A549 (cell line): ENCODE results near the gene MTG1. TPM values are rescaled to one million over a fixed set of nuclear protein-coding genes. Genes with fewer than 3 reads are reported as not detected.

Experiments used
- ATAC-seq, 2 experiments: fragments of 200-7000 bp in 1 of 2; fragments of >200 bp in 1 of 2; cut with Nextera tagmentation in 1 of 2; cut with Tn5 transposase in 1 of 2; 3 replicates each; pipeline versions ENCODE4 v1.8.0 to v1.9.1; 2018 to 2020; ENCODE audit warnings: mild to moderate bottlenecking in 1 of 2, moderate library complexity in 1 of 2
- CTCF ChIA-PET: fragments of 300-600 bp; sonication (Branson Sonifier 250); formaldehyde crosslinking; extraction: SDS; loops from one replicate; lab custom pipeline; 2021; ENCODE audit warnings: antibody characterized with exemption, inconsistent platforms; lab: Yijun Ruan, JAX
- POLR2A ChIA-PET: fragments of 350-600 bp; formaldehyde crosslinking; extraction: SDS; loops from one replicate; lab custom pipeline; 2021; ENCODE audit warnings: antibody characterized with exemption, inconsistent platforms; lab: Yijun Ruan, JAX
- DNase-seq, 2 experiments: peaks; one replicate each; pipeline versions ENCODE4 v3.0.0 to v3.0.0-alpha.2; 2011 to 2016; ENCODE audit warnings: low read depth in 1 of 2, low spot score in 1 of 2
- FAIRE-seq: peaks from 2 replicates; lab custom pipeline; 2011; peaks lifted over from hg19 to GRCh38; lab: Jason Lieb, UNC
- H3K27ac ChIP-seq, 2 experiments: fragments of >200 bp; sonication (Bioruptor Twin); formaldehyde crosslinking; 3 replicates each; pipeline ENCODE4 v1.5.1; 2016 to 2017
- H3K4me1 ChIP-seq: fragments of >200 bp; sonication (Bioruptor Twin); formaldehyde crosslinking; 3 replicates; pipeline ENCODE4 v1.6.1; 2016
- H3K4me2 ChIP-seq: fragments of >200 bp; sonication (Bioruptor Twin); formaldehyde crosslinking; 3 replicates; pipeline ENCODE4 v1.6.1; 2016
- H3K4me3 ChIP-seq: fragments of >200 bp; sonication (Bioruptor Twin); formaldehyde crosslinking; 3 replicates; pipeline ENCODE4 v1.5.1; 2016
- H3K9me3 ChIP-seq: fragments of >200 bp; sonication (Bioruptor Twin); formaldehyde crosslinking; 3 replicates; pipeline ENCODE4 v1.6.1; 2016
- CBX2 ChIP-seq: fragments of 200-600 bp; sonication (generic); IDR thresholded peaks from 2 replicates; pipeline ENCODE4 v1.6.1; 2016; ENCODE audit warnings: low read depth, mild to moderate bottlenecking, borderline replicate concordance
- CEBPB ChIP-seq, 2 experiments: fragments of >200 bp in 1 of 2; sonication (Bioruptor Twin) in 1 of 2; formaldehyde crosslinking in 1 of 2; IDR thresholded peaks; 2 replicates each; pipeline ENCODE4 v1.6.1; 2012 to 2016
- FOSL2 ChIP-seq, 2 experiments: fragments of 450-650 bp in 1 of 2; fragments of >200 bp in 1 of 2; sonication (Bioruptor Twin) in 1 of 2; formaldehyde crosslinking; IDR thresholded peaks; 2 replicates each; pipeline versions ENCODE4 v1.5.0 to v1.6.1; 2016 to 2020; ENCODE audit warnings: mild to moderate bottlenecking in 1 of 2, moderate library complexity in 1 of 2
- FOXS1 ChIP-seq: fragments of 250-450 bp; sonication (Bioruptor Pico); IDR thresholded peaks from 2 replicates; pipeline ENCODE4 v1.5.0; 2020; ENCODE audit warnings: mild to moderate bottlenecking, moderate library complexity
- HDAC2 ChIP-seq: fragments of 200-600 bp; sonication (generic); IDR thresholded peaks from 2 replicates; pipeline ENCODE4 v1.6.1; 2016
- HOXB13 ChIP-seq: fragments of 250-450 bp; sonication (Bioruptor Pico); IDR thresholded peaks from 2 replicates; pipeline ENCODE4 v1.5.0; 2020; ENCODE audit warnings: low read depth, mild to moderate bottlenecking, moderate library complexity
- KDM5A ChIP-seq: fragments of 200-600 bp; sonication (generic); IDR thresholded peaks from 2 replicates; pipeline ENCODE4 v1.6.1; 2016; ENCODE audit warnings: antibody characterized with exemption, mild to moderate bottlenecking
- NR3C1 ChIP-seq: fragments of >200 bp; sonication (Bioruptor Twin); formaldehyde crosslinking; IDR thresholded peaks from 3 replicates; pipeline ENCODE4 v1.6.1; 2017
- PHF8 ChIP-seq: fragments of 200-600 bp; sonication (generic); IDR thresholded peaks from 2 replicates; pipeline ENCODE4 v1.6.1; 2016; ENCODE audit warnings: low read depth, mild to moderate bottlenecking, antibody characterized with exemption, moderate library complexity, borderline replicate concordance
- POLR2AphosphoS2 ChIP-seq: conservative IDR thresholded peaks from 2 replicates; pipeline ENCODE4 v1.6.1; 2012; ENCODE audit warnings: low read length, improper control_type of control experiment, inconsistent platforms
- RAD21 ChIP-seq, 2 experiments: fragments of >200 bp in 1 of 2; sonication (Bioruptor Twin) in 1 of 2; formaldehyde crosslinking in 1 of 2; IDR thresholded peaks in 1 of 2; conservative IDR thresholded peaks in 1 of 2; 2 replicates in 1 of 2; 3 replicates in 1 of 2; pipeline ENCODE4 v1.6.1; 2012 to 2018; ENCODE audit warnings: inconsistent platforms in 1 of 2
- RARB ChIP-seq: fragments of 250-450 bp; sonication (Bioruptor Pico); IDR thresholded peaks from 2 replicates; pipeline ENCODE4 v1.8.0; 2021; ENCODE audit warnings: mild to moderate bottlenecking, moderate library complexity
- RFX5 ChIP-seq: fragments of 450-650 bp; IDR thresholded peaks from 2 replicates; pipeline ENCODE4 v1.7.1; 2014; ENCODE audit warnings: antibody characterized with exemption, mild to moderate bottlenecking, moderate library complexity
- SMC3 ChIP-seq: fragments of >200 bp; sonication (Bioruptor Twin); formaldehyde crosslinking; IDR thresholded peaks from 3 replicates; pipeline ENCODE4 v1.6.1; 2018; ENCODE audit warnings: inconsistent platforms
- ZNF302 ChIP-seq: fragments of 250-450 bp; sonication (Bioruptor Pico); IDR thresholded peaks from 2 replicates; pipeline ENCODE4 v1.9.0; 2021; ENCODE audit warnings: inconsistent platforms, mild to moderate bottlenecking, moderate library complexity
- WGBS: methylation state at CpG from one replicate; pipeline ENCODE4 v1.1.6; 2017; ENCODE audit errors: missing lambda C conversion rate; 5-methylcytosine and 5-hydroxymethylcytosine counted together
- polyA plus RNA-seq, 4 experiments: library from polyadenylated mRNA; depleted of rRNA in 3 of 4; stranded (reverse); fragments of >200 nt; fragmentation: RNase III in 1 of 4; extraction: RNeasy Plus Mini Kit Qiagen cat#74134 plus additional on column Dnase treatment in 1 of 4; gene quantifications; 2 replicates in 3 of 4; 3 replicates in 1 of 4; pipeline ENCODE4 v1.2.3, GENCODE V29; 2011 to 2017
- TF ChIP-seq, protein P1 (sequence below): IDR thresholded peaks from 2 replicates; pipeline ENCODE4 v1.6.1; 2012
- TF ChIP-seq, protein P2 (sequence below): fragments of >200 bp; sonication (Bioruptor Twin); formaldehyde crosslinking; IDR thresholded peaks from 3 replicates; pipeline ENCODE4 v1.6.1; 2016
- TF ChIP-seq, protein P3 (sequence below): fragments of 150-350 bp; IDR thresholded peaks from 2 replicates; pipeline ENCODE4 v1.6.1; 2014; ENCODE audit warnings: low read depth, mild to moderate bottlenecking, low read length
- TF ChIP-seq, protein P4 (sequence below): fragments of 200-600 bp; sonication (generic); IDR thresholded peaks from 2 replicates; pipeline ENCODE4 v1.6.1; 2016; ENCODE audit warnings: antibody characterized with exemption, mild to moderate bottlenecking, moderate library complexity

Gene MTG1
- polyA plus RNA-seq, 2 of the 4 experiments (the other 2 are of a cell fraction), result 60.3 to 67.2 TPM

DNA sequence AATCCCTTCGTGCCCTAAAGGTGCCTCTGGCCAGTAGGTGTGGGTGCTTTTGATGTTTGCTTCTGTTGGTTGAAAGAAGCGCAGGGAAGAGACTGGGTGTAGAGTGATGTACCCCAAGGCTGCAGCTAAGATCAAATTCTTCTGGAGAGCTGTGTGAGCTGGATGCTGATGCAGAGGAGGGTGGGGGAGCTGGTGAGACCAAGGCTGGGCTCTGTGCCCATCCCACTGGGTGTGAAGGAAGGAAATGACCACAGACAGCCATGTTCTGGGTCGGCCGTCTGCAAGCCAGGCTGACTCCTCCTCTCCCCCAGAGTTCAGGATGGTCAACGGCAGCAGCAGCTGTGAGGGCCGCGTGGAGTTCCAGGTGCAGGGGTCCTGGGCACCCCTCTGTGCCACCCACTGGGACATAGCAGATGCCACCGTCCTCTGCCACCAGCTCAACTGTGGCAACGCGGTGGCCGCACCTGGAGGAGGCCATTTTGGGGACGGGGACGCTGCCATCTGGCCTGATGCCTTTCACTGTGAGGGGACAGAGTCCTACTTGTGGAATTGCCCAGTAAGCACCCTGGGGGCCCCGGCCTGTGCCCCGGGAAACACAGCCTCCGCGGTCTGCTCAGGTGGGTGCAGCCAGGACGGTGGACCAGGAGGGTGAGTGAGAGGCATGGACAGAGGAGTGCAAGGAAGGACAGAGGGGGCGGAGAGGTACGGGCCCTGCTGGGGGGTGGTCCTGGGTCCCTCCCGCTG is 64.9 kb downstream of the MTG1 start:
- FAIRE-seq, result no peak
- WGBS, result 66% methylated on average over 12 of the region's 21 CpGs
- TF ChIP-seq CEBPB (IDR thresholded peaks at IDR 0.05) (no peak), FOSL2 (IDR thresholded peaks at IDR 0.05) (no peak), FOSL2 (CRISPR knock-in tag; IDR thresholded peaks at IDR 0.05) (no peak), NR3C1 (no peak), FOXS1 (CRISPR knock-in tag) (no peak), POLR2AphosphoS2 (no peak), KDM5A (no peak), ZNF302 (CRISPR knock-in tag) (no peak), SMC3 (no peak), CBX2 (no peak), RFX5 (no peak), PHF8 (no peak)
- TF ChIP-seq, protein P1, sequence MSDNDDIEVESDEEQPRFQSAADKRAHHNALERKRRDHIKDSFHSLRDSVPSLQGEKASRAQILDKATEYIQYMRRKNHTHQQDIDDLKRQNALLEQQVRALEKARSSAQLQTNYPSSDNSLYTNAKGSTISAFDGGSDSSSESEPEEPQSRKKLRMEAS, result no peak
- TF ChIP-seq, protein P2, sequence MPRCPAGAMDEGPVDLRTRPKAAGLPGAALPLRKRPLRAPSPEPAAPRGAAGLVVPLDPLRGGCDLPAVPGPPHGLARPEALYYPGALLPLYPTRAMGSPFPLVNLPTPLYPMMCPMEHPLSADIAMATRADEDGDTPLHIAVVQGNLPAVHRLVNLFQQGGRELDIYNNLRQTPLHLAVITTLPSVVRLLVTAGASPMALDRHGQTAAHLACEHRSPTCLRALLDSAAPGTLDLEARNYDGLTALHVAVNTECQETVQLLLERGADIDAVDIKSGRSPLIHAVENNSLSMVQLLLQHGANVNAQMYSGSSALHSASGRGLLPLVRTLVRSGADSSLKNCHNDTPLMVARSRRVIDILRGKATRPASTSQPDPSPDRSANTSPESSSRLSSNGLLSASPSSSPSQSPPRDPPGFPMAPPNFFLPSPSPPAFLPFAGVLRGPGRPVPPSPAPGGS, result no peak
- ATAC-seq, result no peak
- Histone ChIP-seq H3K27ac (no peak overlapping the region), H3K4me1 (no peaks in the 10 kb centered on the region), H3K4me2 (no peak overlapping the region), H3K4me3 (no peak overlapping the region), H3K9me3 (no peaks in the 10 kb centered on the region; the same call in 2 of the 3 replicates)
- CTCF ChIA-PET, result interaction anchor here (2.8 kb wide), 1 partner anchor 21 kb away, joined by 7 read pairs; no protein-coding TSS in a partner anchor
- POLR2A ChIA-PET, result no interaction called here
- DNase-seq, result no peak

DNA sequence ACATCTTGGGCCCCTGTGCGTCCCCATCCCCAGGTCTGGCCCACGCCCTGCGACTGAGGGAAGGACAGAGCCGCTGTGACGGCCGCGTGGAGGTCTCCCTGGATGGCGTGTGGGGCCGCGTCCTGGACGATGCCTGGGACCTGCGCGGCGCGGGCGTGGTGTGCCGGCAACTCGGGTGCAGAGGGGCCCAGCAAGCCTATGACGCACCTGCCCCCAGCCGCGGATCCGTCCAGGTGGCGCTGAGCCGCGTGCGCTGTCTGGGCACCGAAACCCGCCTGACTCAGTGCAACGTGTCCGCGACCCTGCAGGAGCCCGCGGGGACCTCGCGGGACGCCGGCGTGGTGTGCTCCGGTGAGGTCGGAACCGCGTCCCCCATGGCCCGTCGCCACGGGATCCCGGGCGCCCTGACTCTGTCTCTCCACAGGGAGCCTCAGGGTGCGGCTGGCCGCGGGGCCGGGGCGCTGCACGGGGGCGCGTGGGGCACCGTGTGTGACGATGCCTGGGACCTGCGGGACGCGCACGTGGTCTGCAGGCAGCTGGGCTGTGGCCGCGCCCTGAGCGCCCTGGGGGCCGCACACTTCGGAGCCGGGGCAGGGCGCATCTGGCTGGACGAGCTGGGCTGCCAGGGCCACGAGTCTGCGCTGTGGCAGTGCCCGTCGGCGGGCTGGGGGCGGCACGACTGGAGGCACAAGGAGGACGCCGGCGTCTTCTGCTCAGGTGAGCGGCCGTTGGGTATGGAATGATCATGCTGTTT is 65.7 kb downstream of the MTG1 start:
- POLR2A ChIA-PET, result no interaction called here
- FAIRE-seq (no peak), DNase-seq (no peak), ATAC-seq (no peak)
- no peak overlapping the region for H3K27ac ChIP-seq
- H3K4me3 ChIP-seq, result no peak overlapping the region
- TF ChIP-seq SMC3 (no peak), RAD21 (conservative IDR thresholded peaks at IDR 0.05 in 1 of 2, IDR thresholded peaks at IDR 0.05 in 1 of 2) (no peak), HDAC2 (no peak)
- TF ChIP-seq, protein P3, sequence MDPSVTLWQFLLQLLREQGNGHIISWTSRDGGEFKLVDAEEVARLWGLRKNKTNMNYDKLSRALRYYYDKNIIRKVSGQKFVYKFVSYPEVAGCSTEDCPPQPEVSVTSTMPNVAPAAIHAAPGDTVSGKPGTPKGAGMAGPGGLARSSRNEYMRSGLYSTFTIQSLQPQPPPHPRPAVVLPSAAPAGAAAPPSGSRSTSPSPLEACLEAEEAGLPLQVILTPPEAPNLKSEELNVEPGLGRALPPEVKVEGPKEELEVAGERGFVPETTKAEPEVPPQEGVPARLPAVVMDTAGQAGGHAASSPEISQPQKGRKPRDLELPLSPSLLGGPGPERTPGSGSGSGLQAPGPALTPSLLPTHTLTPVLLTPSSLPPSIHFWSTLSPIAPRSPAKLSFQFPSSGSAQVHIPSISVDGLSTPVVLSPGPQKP, result no peak
- H3K4me2 ChIP-seq, result no peak overlapping the region
- no peaks in the 10 kb centered on the region; the same call in 2 of the 3 replicates for H3K9me3 ChIP-seq
- WGBS, result 80% methylated on average over 15 of the region's 81 CpGs
- CTCF ChIA-PET, result interaction anchor here (0.9 to 1.4 kb wide), 2 partner anchors 21 to 38 kb away, joined by 3 read pairs; no protein-coding TSS in a partner anchor
- H3K4me1 ChIP-seq, result no peaks in the 10 kb centered on the region

DNA sequence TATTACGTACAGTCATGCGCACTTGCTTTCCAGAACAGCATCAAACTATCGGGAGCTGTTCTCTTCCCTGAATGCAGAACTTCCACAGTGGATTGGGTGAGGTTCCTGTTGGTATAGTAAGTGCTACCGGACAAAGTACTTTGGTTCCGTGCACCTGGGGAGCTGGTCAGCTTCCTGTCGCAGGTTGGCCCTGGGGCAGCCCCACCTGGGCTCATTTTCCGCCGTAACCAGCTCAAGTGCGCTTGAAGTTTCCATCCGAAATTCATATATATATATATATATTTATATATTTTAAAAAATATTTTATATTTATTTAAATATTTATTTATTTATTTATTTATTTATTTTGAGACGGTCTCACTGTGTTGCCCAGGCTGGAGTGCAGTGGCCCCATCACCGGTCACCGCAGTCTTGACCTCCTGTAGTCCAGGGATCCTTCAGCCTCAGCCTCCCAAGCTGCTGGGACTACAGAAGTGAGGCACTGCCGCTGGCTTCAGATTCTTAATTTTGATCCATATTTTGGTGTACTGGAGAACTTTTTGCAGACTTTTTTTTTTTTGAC is 66.3 kb downstream of the MTG1 start:
- no peak overlapping the region for H3K4me2 ChIP-seq
- ATAC-seq (no peak), DNase-seq (no peak), FAIRE-seq (no peak)
- 78% methylated on average over 14 of the region's 14 CpGs for WGBS
- H3K9me3 ChIP-seq, result no peaks in the 10 kb centered on the region; the same call in 2 of the 3 replicates
- TF ChIP-seq RARB, result no peak
- no peak for TF ChIP-seq HOXB13 (CRISPR knock-in tag)
- TF ChIP-seq, protein P3, result no peak
- TF ChIP-seq, protein P4, sequence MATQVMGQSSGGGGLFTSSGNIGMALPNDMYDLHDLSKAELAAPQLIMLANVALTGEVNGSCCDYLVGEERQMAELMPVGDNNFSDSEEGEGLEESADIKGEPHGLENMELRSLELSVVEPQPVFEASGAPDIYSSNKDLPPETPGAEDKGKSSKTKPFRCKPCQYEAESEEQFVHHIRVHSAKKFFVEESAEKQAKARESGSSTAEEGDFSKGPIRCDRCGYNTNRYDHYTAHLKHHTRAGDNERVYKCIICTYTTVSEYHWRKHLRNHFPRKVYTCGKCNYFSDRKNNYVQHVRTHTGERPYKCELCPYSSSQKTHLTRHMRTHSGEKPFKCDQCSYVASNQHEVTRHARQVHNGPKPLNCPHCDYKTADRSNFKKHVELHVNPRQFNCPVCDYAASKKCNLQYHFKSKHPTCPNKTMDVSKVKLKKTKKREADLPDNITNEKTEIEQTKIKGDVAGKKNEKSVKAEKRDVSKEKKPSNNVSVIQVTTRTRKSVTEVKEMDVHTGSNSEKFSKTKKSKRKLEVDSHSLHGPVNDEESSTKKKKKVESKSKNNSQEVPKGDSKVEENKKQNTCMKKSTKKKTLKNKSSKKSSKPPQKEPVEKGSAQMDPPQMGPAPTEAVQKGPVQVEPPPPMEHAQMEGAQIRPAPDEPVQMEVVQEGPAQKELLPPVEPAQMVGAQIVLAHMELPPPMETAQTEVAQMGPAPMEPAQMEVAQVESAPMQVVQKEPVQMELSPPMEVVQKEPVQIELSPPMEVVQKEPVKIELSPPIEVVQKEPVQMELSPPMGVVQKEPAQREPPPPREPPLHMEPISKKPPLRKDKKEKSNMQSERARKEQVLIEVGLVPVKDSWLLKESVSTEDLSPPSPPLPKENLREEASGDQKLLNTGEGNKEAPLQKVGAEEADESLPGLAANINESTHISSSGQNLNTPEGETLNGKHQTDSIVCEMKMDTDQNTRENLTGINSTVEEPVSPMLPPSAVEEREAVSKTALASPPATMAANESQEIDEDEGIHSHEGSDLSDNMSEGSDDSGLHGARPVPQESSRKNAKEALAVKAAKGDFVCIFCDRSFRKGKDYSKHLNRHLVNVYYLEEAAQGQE, result no peak
- H3K4me3 ChIP-seq, result no peak overlapping the region
- H3K27ac ChIP-seq, result no peak overlapping the region
- ChIA-PET CTCF (interaction anchor here (0.9 to 1.4 kb wide), 2 partner anchors 21 to 37 kb away, joined by 3 read pairs; no protein-coding TSS in a partner anchor), POLR2A (no interaction called here)
- no peaks in the 10 kb centered on the region for H3K4me1 ChIP-seq
